IPS DF 4.7 (cell line): Measurements from ENCODE around the gene ANGPTL7.
"Not testable (repeated sequence)": the region's sequence is repeated elsewhere in the genome, so short reads cannot be mapped to it uniquely, and the experiment has no call there.

Experiments
- DNase-seq: peaks from one replicate; pipeline ENCODE4 v3.0.0-alpha.2; 2013; ENCODE audit warnings: low spot score; ENCODE audit errors: extremely low read depth

The ANGPTL7 gene

DNA sequence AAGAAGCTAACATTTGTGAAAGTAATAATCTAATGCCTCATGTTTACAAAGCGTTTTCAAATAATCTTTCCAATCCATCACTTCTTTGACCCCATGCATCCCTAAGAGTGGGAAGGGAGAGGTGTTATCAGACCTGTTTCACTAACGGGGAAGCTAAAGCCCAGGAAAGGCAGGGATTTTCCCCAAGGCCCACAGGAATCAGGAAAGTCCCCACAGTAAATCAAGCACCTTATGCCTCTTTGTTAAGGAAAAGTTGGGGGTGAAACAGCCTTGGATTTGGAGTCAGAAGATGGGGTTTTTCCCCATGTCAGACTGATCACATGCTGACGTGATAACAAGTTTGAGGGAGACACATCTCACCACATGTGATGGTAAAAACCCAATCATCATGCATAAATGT lies 20.0 kb upstream of the ANGPTL7 start:
- no peak for DNase-seq

DNA sequence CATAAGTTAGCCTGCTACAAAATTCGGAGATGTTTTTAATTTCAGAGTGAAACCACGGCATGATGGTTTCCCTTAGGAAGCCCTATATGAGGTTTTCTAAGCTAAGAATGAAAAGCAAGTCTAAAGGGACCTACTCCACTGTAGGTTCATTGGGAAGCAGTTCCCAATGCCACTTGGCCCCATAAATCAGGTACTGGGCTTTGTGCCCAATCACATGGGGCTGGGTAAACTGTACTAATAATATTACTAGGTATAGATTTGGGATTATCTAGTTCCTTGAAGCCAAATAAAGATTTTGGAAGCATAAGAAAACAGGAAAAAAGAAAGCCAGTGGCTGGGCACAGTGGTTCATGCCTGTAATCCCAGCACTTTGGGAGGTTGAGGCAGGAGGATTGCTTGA lies 19.1 kb upstream of the ANGPTL7 start:
- no peak for DNase-seq

DNA sequence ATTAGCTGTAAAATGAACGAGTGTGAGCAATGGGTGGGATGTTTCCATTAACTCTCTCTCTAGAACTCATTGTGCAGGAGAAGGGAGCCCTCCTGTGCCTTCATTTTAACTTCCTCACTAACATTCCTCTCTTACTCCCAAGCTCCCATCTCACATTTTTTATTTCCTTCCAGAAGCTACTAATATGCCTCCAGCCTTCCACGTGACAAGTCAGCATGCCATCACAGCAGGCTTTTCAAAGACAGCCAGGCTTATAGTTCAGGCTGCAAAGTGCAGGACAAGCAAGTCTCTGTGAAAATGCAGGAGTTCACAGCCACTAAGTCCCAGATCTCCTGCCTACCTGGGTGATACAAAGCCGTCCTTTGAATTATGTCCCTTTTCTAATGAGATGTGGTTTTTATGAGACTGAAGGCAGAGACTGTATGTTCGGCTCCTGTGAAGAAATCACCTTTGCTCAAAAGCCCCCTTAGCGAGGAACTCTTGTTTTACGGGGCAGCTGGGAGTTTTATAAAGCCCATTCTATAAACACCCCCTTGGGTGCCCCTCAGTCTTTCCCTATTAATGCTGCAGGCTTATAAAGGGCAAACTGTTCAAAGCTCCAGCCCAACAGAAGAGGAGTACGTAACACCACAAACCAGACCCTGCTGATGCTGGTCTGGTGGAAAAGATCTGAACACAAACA lies 14.8 kb upstream of the ANGPTL7 start:
- no peak for DNase-seq

DNA sequence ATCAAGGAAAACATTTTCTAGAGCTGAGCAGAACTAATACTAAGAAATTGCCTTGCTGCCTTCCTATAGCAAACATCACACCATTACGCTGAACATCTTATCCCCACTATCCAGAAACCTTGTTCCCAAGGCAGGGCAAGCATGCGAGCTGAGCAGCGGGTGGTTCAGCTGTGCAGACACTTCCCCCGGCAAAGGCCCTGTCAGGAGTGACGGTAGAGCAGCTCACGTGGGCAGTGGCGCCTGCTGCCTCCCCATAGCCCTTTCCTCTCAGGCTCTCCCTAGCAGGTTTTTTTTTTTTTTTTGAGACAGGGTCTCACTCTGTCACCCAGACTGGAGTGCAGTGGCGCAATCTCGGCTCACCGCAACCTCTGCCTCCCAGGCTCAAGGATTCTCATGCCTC lies 13.7 kb upstream of the ANGPTL7 start:
- DNase-seq: no peak

DNA sequence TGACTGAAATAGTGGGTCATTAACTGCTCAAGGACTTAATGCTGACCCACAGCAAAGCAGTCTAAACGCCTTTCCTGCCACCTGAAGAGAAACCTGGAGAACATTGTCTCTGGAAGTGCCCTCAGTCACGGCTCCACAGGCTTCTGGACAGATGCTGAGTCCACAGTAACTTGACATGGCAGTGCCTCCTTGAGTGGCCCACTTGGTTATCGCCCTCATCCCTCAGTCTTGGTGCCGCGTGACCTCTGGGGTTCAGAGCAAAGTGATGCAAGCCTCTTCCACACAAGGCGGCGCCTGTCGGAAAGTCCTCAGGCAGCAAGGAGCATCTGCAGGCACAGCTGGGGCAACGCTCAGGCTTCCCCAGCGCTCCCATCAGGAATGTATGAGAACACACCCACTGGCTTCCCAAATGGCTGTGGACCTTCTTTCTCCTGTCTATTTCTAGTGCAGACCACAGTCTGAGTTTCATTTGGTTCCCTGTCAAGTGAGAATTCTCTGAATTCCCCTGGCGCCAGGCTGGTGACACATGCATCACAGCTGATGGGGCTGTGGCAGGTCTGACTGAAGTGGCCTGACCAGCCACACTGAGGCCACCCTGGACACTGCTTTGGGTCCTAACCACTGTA lies 13.0 kb upstream of the ANGPTL7 start:
- no peak for DNase-seq

DNA sequence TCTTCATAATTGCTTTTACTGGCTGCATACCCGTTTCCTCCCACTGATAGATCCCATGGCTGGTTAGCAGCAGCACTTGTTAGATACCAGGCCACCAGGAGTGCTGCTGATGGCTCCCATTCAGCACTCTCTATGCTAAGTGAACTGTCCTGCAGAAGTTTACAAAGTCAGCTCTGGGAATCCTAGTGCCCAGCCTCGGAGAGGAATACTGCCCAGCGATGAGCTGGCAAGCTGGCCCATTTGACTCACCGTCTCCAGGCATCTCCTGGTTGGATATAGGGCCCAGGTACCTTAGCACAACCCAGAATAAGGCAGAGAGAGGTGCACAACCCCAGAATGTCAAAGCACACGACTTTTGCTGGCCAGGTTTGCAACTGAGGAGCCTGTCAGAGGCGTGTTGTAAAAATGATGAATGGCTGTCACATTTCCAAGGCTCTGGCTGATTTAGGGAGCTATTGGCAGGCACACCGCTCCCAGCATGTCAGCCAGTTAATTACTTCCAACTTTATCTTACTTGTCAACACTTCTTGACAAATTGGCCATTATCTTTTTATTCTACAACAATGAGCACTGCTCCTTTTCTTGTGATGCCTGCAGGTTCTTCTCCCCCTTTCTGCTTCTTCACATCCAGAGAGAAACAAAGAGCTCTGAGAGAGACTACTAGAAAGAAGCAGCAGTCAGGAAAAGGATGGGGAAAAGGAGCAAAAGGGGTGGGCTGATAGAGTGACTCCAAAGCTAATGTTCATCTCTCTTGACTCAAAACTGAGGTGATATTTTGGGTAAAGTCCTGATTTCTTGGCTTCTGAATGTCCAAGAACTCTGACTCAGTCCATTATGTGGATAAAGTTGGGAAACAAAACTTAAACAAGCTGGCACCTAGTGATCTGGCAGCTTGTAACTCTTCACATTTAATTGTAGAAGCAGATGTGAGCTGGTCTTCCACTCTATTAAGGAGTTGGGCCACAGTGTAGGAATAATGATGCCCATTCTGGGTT lies 10.8 kb upstream of the ANGPTL7 start:
- DNase-seq: no peak

DNA sequence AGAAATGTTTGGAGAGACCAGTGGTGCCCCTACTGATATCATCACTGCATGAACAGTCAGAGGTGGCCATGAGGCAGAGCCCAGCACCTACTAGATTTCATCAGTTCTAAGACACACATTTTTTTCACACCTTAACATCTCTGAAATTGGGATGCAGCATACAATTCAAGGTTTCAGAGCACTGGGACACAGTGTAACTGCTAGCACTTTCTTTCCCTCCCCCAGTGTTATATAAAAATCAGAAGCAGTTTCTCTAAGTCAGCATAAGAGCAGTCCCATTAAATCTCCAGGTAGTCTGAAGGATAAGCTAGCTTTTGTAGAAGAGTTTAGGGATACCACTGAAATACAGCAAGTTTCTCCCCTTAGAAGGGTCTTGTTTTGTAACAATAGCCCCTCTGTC lies 10.0 kb upstream of the ANGPTL7 start:
- DNase-seq: no peak

DNA sequence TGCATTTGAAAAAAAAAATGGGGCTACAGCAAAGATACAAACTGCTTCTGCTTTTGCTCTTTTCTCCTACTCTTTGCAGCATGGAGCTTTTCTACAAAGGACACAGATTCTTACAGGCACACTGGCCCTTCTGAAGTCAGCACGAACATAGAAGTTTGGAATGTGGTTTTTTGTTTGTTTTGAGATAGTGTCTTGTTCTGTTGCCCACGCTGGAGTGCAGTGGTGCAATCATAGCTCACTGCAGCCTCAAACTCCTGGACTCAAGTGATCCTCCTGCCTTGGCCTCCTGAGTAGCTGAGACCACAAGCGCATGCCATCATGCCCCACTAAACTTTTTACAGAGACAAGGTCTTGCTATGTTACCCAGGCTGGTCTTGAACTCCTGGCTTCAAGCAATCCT lies 9.4 kb upstream of the ANGPTL7 start:
- DNase-seq: not testable (repeated sequence)

DNA sequence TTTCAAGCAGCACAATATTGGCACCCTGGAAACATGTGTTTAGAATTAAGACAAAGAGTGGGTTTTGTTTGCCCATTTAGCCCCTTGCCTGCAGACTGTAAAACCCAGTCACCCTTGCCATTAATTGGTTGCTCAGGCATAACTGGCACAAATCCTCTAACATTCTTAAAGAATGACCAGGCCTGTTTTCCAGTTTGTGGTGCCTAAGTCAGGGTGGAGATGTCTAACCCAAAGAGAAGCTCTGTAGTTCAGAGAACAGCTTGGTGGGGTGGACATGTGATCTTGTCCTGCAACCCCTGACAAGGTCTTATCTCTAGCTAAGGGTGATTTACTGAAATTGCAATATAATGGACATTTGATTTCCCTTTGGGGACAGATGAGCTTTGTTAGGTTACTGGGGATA lies 8.8 kb upstream of the ANGPTL7 start:
- no peak for DNase-seq

DNA sequence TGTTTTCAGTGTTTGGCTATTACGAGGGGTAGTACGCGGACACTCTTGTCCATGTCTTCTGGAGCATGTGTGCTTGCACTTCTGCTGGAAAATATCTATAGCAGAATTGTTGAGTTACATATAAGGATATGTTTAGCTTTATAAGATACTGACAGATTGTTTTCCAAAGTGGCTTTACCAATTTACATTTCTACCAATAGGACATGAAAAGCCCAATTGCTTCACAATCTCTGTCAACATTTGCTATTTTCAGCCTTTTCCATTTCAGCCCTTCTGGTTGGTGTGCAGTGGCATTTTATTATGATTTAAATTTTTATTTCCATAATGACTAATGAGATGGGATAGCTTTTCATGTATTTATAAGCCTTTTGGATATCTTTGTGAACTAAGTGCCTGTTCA lies 6.3 kb upstream of the ANGPTL7 start:
- DNase-seq: no peak

DNA sequence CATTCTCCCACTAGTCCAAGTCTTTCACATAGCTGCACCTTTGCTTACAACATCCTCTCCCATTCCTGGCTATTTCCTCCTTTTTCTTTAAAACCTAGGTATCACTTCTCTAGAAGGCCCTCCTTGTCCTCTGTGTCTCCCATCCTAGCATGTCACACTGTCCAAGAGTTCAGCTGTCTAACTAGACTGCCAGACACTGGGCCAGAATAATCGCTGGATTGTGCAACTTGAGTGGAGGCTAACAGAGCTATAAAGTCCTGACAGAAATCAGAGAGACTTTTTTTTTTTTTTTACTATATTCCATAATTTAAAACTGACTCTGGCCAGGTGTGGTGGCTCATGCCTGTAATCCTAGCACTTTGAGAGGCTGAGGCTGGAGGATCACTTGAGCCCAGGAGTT lies 4.2 kb upstream of the ANGPTL7 start:
- no peak for DNase-seq

DNA sequence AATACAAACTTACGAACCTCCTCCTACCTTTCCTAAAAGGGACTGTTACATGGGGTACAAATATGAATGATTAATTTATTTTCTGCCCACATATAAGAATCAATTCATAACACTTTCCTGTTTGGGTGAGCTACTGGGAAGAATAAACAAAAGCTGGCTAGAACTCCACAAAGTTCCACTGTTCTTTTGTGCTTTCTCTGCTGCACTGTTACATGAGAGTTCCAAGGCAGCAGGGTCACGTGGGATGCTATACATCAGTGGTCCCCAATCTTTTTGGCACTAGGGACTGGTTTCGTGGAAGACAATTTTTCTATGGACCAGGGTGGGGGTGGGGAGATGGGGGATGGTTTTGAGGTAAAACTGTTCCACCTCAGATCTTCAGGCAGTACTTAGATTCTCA lies 2.2 kb upstream of the ANGPTL7 start:
- no peak for DNase-seq

DNA sequence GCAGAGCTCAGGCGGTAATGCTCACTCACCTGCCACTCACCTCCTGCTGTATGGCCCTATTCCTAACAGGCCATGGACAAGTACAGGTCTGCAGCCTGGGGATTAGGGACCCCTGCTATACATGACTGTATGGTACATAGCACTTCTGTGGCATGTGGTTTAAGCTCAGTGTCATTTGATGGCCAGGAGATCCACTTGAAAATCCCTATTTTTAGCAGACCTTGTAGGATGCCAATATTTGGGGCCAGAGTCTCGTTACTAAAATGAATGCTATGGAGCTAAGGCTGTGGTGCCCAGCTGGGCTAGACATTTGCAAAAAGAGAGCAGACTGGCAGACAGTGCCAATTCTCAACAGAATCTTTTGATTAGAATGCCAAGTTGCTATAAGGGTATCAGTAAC lies 1.7 kb upstream of the ANGPTL7 start:
- DNase-seq: no peak

DNA sequence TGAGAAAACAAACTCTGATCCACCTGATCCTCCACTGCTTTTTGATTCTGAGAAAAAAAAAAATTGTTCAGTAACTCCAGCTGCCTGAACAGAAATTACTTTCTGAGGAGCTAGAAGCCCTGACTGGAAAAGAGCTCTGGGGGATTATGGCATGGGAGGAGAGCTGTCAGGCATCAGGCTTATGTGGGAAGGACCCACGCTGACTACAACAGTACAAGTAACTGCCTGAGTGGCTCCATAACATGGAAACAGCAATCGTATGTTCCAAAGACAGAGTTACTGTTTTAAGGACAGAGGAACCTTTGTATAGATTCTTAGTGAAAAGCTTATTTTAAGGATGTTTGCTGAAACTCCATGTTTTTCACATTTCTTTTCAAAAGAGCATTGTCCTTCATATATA lies 1.2 kb upstream of the ANGPTL7 start:
- DNase-seq: no peak

DNA sequence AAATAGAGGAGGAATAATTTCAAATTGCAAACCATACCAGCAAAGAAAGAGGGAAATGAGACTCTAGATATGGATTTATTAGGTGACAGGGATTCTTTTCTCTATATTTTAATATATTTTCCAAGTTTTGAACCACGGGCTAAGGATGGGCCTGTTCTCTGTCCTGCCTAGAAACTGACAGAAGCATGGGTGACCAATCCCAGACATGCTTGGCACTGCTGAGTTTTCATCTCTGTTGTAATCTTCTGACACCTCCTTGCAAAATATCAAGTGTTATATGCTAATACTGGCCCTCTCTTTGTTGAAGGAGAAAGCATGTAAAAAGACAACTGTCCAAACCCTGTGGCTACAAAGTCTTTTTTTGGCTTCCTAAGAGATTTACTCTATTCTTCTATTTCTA lies 774 bp upstream of the ANGPTL7 start:
- no peak for DNase-seq

DNA sequence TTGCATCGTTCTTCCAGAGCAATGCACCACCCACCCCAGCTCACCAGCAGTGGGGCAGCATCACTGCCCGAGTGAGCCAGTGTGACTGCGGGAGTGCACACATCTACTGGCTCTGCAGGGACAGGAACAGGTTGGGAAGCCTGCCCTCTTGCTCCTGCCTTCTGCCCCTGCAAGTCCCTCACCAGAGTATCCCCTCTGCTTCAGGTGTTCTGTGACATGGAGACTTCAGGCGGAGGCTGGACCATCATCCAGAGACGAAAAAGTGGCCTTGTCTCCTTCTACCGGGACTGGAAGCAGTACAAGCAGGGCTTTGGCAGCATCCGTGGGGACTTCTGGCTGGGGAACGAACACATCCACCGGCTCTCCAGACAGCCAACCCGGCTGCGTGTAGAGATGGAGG lies 4.2 kb downstream of the ANGPTL7 start:
- no peak for DNase-seq

DNA sequence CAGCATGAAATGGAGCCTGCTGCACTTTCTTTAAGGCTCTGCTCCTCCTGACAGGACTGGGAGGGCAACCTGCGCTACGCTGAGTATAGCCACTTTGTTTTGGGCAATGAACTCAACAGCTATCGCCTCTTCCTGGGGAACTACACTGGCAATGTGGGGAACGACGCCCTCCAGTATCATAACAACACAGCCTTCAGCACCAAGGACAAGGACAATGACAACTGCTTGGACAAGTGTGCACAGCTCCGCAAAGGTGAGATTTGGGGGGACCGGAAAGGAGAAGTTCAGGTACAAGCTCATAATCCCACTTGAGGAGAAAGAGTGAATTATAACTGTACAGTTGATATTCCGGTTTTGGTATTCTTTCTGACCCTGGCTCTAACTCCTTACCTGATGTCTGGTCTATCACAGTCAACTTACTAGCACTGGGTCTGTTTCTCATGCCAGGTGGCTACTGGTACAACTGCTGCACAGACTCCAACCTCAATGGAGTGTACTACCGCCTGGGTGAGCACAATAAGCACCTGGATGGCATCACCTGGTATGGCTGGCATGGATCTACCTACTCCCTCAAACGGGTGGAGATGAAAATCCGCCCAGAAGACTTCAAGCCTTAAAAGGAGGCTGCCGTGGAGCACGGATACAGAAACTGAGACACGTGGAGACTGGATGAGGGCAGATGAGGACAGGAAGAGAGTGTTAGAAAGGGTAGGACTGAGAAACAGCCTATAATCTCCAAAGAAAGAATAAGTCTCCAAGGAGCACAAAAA lies 5.4 kb downstream of the ANGPTL7 start:
- DNase-seq: no peak

DNA sequence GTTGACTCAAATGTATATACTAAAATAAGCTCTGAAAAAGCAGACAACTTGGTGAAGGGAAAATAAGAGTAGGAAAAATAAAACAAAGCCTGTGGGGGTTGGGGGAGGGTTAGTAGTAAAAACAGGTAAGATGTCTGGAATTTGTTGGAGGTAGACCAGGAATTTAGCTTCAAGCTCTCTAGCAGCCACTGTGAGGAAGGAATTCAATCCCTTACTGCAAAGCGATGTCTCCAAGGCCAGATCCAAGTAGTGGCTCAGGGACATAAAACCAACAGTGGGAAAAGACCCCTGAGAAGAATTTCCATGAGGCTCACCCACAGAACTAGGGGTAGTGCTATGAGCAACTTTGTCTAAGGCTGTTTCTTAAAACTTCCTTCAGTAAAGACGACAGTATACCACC lies 7.8 kb downstream of the ANGPTL7 start:
- DNase-seq: no peak

DNA sequence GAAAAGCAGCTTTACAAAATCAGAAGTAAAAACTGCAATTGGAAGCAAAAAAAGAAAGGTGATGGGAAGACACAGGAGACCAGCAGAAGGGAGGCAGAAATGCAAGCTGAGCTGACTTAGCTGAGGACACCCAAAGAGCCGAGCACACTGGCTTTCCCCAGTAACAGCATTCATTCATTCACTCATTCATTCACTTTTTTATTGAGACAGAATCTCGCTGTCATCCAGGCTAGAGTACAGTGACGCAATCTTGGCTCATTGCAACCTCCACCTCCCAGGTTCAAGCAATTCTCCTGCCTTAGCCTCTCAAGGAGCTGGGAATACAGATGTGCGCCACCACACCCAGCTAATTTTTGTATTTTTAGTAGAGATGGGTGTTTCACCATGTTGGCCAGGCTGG lies 8.2 kb downstream of the ANGPTL7 start:
- no peak for DNase-seq

DNA sequence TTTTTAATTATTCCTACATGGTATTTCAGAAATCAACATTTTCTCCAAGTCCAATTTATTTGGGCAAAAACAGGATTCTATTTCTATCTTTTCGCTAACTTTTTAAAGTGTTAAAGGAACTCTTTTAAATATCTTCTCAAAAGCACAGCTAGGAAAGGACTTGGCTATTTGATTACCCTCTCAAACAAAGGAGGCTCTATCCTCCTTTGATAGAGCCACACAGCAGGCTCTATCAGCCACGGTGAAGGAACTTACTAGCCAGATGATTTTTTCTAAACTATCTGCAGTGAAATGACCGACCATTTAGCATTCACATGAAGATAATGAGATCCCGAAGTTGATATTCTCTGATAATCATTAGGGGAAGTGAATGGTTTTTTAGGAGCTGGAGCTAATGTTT lies 9.1 kb downstream of the ANGPTL7 start:
- no peak for DNase-seq

DNA sequence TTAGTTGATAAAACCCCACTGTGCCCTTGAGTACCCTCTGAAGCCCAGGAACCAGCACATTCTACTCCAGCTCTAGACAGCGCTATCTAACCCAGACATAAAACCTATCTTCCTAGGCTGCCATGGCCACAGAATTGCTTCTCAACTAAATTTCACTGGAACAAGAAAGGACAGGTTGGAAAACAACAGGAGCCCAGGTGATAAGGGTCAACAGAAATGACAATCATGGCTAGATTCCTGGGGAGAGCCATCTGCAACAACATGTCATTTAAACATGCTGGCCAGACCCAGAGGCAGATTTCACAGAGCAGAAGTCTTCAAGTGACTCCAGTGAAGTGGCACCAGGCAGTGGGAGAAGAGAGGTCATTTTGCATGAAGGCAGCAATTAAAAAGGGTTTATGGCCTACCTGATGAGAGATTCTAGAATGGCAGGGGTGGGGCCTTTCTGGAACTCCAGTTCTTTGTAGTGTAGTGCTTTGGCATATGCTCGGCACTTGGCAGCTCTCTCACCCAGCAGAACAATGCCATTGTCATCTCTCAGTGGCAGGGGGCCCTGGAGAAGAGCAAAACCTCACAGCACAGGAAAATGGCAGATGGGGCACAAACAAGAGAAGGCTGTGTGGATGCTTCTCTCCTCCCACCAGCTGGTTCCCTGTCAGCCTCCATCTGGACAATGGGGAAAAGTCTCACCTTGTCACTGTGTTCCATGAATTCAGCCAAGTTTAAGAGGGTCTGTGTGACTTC lies 9.9 kb downstream of the ANGPTL7 start:
- DNase-seq: no peak
